Measurements from ENCODE around the gene SRRM5. TPM values are rescaled to one million over a fixed set of nuclear protein-coding genes. Genes with fewer than 3 reads are reported as not detected.

SRRM5 gene
- polyA plus RNA-seq, 2 of the 4 experiments (the other 2 are of a cell fraction), result 0.47 to 0.50 TPM

DNA sequence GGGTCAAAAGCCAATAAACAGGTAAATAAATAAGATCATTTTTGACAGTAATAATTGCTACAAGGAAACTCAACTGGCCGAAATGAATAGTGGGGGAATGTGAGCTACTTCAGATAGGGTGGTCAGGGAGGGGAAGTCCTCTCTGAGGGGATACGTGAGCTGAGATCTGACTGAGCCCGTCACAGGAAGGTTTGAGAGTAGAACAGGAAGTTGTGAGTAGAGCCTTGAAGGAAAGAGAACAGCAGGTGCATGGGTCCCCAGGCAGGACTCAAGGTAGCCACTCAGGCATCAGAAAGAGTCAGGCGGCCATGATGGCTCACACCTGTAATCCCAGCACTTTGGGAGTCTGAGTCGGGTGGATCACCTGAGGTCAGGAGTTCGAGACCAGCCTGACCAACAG lies 22.2 kb upstream of the SRRM5 start (continued):
- TF ChIP-seq, protein P1, sequence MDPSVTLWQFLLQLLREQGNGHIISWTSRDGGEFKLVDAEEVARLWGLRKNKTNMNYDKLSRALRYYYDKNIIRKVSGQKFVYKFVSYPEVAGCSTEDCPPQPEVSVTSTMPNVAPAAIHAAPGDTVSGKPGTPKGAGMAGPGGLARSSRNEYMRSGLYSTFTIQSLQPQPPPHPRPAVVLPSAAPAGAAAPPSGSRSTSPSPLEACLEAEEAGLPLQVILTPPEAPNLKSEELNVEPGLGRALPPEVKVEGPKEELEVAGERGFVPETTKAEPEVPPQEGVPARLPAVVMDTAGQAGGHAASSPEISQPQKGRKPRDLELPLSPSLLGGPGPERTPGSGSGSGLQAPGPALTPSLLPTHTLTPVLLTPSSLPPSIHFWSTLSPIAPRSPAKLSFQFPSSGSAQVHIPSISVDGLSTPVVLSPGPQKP (IDR thresholded peaks at IDR 0.05; ENCODE audit: low read depth, low read length), result no peak
- TF ChIP-seq HOXA7 (CRISPR knock-in tag; IDR thresholded peaks at IDR 0.05) (no peak), HOXB13 (CRISPR knock-in tag; IDR thresholded peaks at IDR 0.05; ENCODE audit: low read depth) (no peak), MAZ (IDR thresholded peaks at IDR 0.05; ENCODE audit: borderline replicate concordance, low read depth, low read length) (no peak)
- TF ChIP-seq, protein P2, sequence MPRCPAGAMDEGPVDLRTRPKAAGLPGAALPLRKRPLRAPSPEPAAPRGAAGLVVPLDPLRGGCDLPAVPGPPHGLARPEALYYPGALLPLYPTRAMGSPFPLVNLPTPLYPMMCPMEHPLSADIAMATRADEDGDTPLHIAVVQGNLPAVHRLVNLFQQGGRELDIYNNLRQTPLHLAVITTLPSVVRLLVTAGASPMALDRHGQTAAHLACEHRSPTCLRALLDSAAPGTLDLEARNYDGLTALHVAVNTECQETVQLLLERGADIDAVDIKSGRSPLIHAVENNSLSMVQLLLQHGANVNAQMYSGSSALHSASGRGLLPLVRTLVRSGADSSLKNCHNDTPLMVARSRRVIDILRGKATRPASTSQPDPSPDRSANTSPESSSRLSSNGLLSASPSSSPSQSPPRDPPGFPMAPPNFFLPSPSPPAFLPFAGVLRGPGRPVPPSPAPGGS (IDR thresholded peaks at IDR 0.05), result no peak

- TF ChIP-seq JUNB (IDR thresholded peaks at IDR 0.05) (no peak), FOSB (CRISPR knock-in tag; IDR thresholded peaks at IDR 0.05) (no peak), KDM1A (IDR thresholded peaks at IDR 0.05; ENCODE audit: low read depth) (no peak), FOXS1 (CRISPR knock-in tag; IDR thresholded peaks at IDR 0.05) (no peak)
- TF ChIP-seq, protein P3, sequence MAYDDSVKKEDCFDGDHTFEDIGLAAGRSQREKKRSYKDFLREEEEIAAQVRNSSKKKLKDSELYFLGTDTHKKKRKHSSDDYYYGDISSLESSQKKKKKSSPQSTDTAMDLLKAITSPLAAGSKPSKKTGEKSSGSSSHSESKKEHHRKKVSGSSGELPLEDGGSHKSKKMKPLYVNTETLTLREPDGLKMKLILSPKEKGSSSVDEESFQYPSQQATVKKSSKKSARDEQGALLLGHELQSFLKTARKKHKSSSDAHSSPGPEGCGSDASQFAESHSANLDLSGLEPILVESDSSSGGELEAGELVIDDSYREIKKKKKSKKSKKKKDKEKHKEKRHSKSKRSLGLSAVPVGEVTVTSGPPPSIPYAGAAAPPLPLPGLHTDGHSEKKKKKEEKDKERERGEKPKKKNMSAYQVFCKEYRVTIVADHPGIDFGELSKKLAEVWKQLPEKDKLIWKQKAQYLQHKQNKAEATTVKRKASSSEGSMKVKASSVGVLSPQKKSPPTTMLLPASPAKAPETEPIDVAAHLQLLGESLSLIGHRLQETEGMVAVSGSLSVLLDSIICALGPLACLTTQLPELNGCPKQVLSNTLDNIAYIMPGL (CRISPR knock-in tag; IDR thresholded peaks at IDR 0.05; ENCODE audit: borderline replicate concordance), result no peak
- TF ChIP-seq, protein P1 (IDR thresholded peaks at IDR 0.05; ENCODE audit: low read depth, low read length), result no peak
- Histone ChIP-seq H3K4me2 (no peak overlapping the region), H3K27ac (no peak overlapping the region), H3K9me3 (no peaks in the 10 kb centered on the region), H3K4me1 (peaks cover 11% of the 10 kb centered on the region; the same call in 2 of the 3 replicates), H3K4me3 (no peak overlapping the region)
- DNase-seq (ENCODE audit: low read depth in 1 of 2, low spot score in 1 of 2), result no peak
- ATAC-seq, result no peak
- no peak for FAIRE-seq
- POLR2A ChIA-PET, result no interaction called here
- WGBS (ENCODE audit: missing lambda C conversion rate), result 98% methylated on average over 55 of the region's 63 CpGs
- CTCF ChIA-PET, result no interaction called here
These were observed 19.8 kb upstream of the SRRM5 start for GRCh38 chr19:43591904-43592772.

DNA sequence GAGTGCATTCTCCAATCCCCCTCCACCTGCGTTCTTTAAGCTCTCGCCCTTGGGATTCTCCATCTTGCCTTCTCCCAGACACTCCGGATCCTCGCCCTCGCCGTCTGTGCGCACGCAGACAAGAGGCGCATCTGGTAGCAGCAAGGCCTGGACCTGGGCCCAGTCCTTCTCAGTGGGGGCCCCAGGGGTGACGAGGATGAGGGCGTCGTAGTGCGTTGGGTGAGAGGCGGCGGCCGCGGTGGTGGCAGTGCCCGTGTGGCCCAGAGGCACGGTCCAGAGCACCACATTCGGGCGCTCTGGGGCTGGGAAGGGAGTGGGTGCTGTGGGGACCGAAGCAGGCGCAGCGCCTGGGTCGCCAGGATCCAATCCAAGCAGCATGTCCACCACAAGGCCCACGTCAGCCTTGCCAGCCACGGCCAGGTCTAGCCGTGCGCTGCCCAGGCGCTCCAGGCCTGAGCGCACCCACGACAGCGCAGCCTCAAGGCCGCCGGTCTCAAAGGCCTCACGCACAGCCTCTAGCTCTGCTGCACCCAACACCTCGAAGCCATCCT lies 19.0 kb upstream of the SRRM5 start:
- no peaks in the 10 kb centered on the region for H3K9me3 ChIP-seq
- ATAC-seq (no peak), FAIRE-seq (no peak), DNase-seq (ENCODE audit: low read depth in 1 of 2, low spot score in 1 of 2) (no peak)
- POLR2A ChIA-PET, result interaction anchor here (0.6 kb wide), 1 partner anchor 1183 kb away, joined by 4 read pairs; no protein-coding TSS in a partner anchor
- H3K4me3 ChIP-seq, result no peak overlapping the region
- WGBS (ENCODE audit: missing lambda C conversion rate), result 98% methylated on average over 37 of the region's 37 CpGs
- CTCF ChIA-PET, result interaction anchor here (3.0 to 4.6 kb wide), 3 partner anchors 18 to 58 kb away, joined by 21 to 51 read pairs (median 44); partner anchors contain the start of genes PINLYP, XRCC1 and ZNF575
- no peak overlapping the region for H3K4me2 ChIP-seq
- TF ChIP-seq SMC3 (IDR thresholded peaks at IDR 0.05) (no peak), CBX2 (IDR thresholded peaks at IDR 0.05; ENCODE audit: borderline replicate concordance, low read depth) (no peak), JUNB (IDR thresholded peaks at IDR 0.05) (no peak), HOXA7 (CRISPR knock-in tag; IDR thresholded peaks at IDR 0.05) (no peak), SREBF2 (IDR thresholded peaks at IDR 0.05) (no peak), MAZ (IDR thresholded peaks at IDR 0.05; ENCODE audit: borderline replicate concordance, low read depth, low read length) (no peak), CTCF (IDR thresholded peaks at IDR 0.05) (no peak), POLR2AphosphoS2 (conservative IDR thresholded peaks at IDR 0.05; ENCODE audit: low read length) (no peak), MYC (IDR thresholded peaks at IDR 0.05; ENCODE audit: borderline replicate concordance, low read length) (no peak), HDAC2 (IDR thresholded peaks at IDR 0.05) (no peak)
- peaks cover 18% of the 10 kb centered on the region for H3K4me1 ChIP-seq
- no peak overlapping the region for H3K27ac ChIP-seq

All from A549 (cell line).